NB4 (cell line): Measurements from ENCODE around the gene VTN.
A peak's percentile ranks its signal among the peaks of the same experiment; 100 is the strongest.

ENCODE experiments used
- DNase-seq: peaks from one replicate; pipeline ENCODE4 v3.0.0; 2010; ENCODE audit warnings: low read depth
- H3K4me3 ChIP-seq: one replicate; pipeline ENCODE4 v1.5.1; 2011; ENCODE audit warnings: mild to moderate bottlenecking, low read depth, low read length, moderate library complexity
- MYC ChIP-seq: IDR thresholded peaks from 2 replicates; pipeline ENCODE4 v1.6.1; 2011; ENCODE audit warnings: low read depth, low read length
- POLR2A ChIP-seq: IDR thresholded peaks from 2 replicates; pipeline ENCODE4 v1.6.1; 2011; ENCODE audit warnings: mild to moderate bottlenecking; ENCODE audit not compliant: insufficient read length; ENCODE audit errors: extremely low read depth
- TF ChIP-seq, protein P1 (sequence below): IDR thresholded peaks from one replicate; pipeline ENCODE4 v1.5.1; 2012; ENCODE audit warnings: low read depth, low read length
- TF ChIP-seq, protein P2 (sequence below): IDR thresholded peaks from 2 replicates; pipeline ENCODE4 v1.6.1; 2011; ENCODE audit warnings: low read depth, low read length

VTN gene

DNA sequence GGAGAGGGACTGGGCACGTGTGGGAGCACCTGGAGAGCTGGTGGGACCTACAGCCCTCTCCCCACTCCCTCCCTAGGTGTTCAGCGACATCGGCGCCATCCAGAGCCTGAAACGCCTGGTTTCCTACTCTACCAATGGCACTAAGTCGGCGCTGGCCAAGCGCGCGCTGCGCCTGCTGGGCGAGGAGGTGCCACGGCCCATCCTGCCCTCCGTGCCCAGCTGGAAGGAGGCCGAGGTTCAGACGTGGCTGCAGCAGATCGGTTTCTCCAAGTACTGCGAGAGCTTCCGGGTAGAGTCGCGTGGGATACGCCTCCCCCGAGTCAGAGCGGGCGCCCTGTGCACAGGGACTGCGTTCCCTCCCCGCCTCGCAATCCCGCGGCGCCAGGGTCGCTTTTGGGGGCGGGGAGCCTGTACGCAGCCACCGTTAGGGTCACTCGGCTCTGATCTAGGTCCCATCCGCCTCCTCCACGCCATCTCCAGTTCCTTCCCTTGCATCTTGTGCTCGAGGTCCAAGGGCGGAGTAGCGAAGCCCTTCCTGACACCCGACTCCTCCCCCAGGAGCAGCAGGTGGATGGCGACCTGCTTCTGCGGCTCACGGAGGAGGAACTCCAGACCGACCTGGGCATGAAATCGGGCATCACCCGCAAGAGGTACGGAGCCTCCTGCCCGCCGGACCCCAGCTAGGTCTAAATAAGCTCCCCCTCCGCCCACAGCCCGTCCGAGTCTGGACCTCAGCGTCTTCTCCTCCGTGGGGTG is 14.4 kb upstream of the VTN start:
- TF ChIP-seq, protein P1, sequence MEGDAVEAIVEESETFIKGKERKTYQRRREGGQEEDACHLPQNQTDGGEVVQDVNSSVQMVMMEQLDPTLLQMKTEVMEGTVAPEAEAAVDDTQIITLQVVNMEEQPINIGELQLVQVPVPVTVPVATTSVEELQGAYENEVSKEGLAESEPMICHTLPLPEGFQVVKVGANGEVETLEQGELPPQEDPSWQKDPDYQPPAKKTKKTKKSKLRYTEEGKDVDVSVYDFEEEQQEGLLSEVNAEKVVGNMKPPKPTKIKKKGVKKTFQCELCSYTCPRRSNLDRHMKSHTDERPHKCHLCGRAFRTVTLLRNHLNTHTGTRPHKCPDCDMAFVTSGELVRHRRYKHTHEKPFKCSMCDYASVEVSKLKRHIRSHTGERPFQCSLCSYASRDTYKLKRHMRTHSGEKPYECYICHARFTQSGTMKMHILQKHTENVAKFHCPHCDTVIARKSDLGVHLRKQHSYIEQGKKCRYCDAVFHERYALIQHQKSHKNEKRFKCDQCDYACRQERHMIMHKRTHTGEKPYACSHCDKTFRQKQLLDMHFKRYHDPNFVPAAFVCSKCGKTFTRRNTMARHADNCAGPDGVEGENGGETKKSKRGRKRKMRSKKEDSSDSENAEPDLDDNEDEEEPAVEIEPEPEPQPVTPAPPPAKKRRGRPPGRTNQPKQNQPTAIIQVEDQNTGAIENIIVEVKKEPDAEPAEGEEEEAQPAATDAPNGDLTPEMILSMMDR = no peak
- no peak overlapping the region for H3K4me3 ChIP-seq
- DNase-seq = no peak

DNA sequence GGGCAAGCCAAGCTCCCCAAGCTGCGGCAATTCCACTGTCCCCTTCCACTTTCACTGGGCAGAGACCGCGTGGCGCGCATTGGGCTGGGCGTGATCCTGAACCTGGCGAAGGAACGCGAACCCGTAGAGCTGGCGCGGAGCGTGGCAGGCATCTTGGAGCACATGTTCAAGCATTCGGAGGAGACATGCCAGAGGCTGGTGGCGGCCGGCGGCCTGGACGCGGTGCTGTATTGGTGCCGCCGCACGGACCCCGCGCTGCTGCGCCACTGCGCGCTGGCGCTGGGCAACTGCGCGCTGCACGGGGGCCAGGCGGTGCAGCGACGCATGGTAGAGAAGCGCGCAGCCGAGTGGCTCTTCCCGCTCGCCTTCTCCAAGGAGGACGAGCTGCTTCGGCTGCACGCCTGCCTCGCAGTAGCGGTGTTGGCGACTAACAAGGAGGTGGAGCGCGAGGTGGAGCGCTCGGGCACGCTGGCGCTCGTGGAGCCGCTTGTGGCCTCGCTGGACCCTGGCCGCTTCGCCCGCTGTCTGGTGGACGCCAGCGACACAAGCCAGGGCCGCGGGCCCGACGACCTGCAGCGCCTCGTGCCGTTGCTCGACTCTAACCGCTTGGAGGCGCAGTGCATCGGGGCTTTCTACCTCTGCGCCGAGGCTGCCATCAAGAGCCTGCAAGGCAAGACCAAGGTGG is 11.2 kb upstream of the VTN start:
- no peak for DNase-seq
- no peak overlapping the region for H3K4me3 ChIP-seq
- TF ChIP-seq MYC = no peak
- TF ChIP-seq, protein P1 = no peak
- TF ChIP-seq, protein P2, sequence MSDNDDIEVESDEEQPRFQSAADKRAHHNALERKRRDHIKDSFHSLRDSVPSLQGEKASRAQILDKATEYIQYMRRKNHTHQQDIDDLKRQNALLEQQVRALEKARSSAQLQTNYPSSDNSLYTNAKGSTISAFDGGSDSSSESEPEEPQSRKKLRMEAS = no peak
- no peak for TF ChIP-seq POLR2A

DNA sequence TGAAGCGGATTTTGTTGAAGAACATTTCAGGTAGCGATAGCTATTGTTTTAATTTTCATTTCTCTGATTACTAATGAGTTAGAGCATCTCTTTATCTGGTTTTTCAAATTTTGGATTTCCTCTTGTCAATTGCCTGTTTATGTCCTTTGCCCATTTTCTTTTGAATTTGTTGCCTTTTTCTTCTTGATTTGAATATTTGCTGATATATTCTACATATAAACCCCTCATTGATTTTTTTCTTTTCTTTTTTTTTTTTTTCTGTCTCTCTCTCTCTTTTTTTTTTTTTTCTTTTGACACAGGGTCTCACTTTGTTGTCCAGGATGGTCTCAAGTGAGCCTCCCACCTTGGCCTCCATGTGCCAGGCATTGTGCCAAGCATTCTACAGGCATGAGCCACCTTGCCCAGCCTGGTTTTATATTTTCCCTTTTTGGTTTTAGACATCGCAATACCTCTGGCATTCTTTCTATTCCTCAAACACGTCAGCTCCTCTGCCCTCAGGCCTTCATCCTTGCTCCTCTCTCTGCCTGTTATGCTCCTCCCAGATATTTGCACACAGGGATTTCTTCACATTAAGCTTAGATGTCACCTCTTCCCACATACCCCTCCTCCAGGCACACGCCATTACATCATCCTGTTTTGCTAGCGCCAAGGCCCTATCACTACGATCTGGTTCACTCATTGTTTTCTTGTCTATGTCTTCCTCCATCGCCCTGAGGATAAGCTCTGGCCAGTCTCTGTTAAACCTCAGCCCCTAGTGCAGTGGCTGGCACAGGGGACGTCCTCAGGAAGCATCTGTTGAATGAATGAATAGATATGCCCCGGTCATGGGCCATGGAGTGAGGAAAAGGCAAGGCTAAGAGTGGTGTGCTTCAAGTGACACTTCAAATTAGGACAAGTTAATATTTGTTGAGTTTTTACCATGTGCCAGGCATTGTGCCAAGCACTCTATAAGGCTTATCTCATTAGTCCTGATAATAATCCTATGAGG is 10.0 kb upstream of the VTN start:
- TF ChIP-seq, protein P1 = no peak
- TF ChIP-seq MYC = no peak
- no peak for TF ChIP-seq POLR2A
- TF ChIP-seq, protein P2 = no peak
- DNase-seq = peak; percentile 40

DNA sequence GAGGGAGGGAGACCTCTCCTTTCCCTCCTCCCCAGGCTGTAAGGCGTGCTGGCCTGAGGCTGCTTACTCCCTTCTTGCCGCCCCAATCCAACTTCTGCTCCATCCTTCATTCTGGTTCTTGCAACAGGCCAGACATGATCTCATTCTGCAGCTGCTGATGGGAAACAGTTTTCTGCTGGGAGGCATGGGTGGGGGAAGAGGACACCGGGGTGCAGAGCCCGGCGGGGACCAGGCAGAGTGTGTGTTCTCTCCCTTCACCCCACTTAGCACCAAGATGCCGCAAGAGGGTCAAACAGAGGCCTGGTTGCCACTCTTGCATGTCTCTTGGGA is 2.8 kb upstream of the VTN start:
- TF ChIP-seq MYC (no peak), POLR2A (no peak)
- TF ChIP-seq, protein P1 = no peak
- TF ChIP-seq, protein P2 = no peak
- no peak overlapping the region for H3K4me3 ChIP-seq
- no peak for DNase-seq

More for the DNA sequence above, 10.0 kb upstream of the VTN start:
- no peak overlapping the region for H3K4me3 ChIP-seq

DNA sequence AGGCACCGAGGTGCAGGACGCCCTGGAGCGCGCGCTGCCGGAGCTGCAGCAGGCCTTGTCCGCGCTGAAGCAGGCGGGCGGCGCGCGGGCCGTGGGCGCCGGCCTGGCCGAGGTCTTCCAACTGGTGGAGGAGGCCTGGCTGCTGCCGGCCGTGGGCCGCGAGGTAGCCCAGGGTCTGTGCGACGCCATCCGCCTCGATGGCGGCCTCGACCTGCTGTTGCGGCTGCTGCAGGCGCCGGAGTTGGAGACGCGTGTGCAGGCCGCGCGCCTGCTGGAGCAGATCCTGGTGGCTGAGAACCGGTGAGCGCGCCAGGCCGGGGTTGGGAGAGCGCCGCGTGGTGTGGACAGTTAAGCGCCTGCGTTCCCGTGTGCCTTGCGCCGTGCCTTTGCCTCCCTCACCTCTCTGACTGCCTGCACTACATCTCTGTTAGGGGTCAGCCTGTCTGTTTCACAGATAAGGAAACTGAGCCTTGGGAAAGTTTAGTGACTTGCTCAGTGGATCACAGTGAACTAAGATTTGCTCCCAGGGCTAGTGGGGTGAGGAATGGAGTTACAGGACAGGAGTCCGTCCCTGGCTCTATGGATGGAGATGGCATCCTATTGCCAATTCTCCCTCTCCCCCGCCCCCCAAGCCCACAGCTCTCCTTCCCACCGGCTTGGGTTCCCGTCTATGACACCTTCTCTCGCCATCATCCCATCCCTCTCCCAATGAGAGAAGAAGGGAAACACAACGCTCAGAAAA is 2.3 kb upstream of the VTN start:
- TF ChIP-seq MYC (no peak), POLR2A (no peak)
- TF ChIP-seq, protein P2 = no peak
- TF ChIP-seq, protein P1 = no peak
- DNase-seq = no peak
- H3K4me3 ChIP-seq = no peak overlapping the region
